GM10266 (cell line): ENCODE measurements around the gene AGMO.

ENCODE experiments used
- DNase-seq: peaks from one replicate; pipeline ENCODE4 v3.0.0; 2012; ENCODE audit errors: extremely low spot score
- TF ChIP-seq, protein P1 (sequence below): IDR thresholded peaks from 2 replicates; pipeline ENCODE4 v1.5.1; 2012; ENCODE audit warnings: mild to moderate bottlenecking, low read depth; ENCODE audit not compliant: control insufficient read depth, insufficient read depth; ENCODE audit errors: missing control alignments

AGMO gene

DNA sequence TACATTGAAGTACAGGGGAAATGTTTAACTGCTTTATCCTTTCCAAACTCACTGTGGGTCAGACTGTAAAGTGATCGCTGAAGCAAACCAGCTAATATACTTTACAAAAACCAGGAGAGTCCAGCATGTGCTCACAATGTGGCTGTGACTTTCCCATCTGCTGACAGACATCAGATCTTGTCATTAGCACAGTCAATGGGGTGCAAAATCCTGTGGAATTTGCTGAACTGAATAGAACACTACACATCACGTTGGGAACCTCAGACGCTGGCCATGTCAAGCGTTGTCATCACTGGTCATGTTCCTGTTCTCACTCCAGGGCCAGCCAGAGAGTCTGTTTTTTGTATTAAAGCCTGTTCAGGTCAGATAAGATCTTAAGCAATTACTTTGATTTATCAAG, 83.4 kb downstream of the AGMO start:
- no peak for DNase-seq
- TF ChIP-seq, protein P1, sequence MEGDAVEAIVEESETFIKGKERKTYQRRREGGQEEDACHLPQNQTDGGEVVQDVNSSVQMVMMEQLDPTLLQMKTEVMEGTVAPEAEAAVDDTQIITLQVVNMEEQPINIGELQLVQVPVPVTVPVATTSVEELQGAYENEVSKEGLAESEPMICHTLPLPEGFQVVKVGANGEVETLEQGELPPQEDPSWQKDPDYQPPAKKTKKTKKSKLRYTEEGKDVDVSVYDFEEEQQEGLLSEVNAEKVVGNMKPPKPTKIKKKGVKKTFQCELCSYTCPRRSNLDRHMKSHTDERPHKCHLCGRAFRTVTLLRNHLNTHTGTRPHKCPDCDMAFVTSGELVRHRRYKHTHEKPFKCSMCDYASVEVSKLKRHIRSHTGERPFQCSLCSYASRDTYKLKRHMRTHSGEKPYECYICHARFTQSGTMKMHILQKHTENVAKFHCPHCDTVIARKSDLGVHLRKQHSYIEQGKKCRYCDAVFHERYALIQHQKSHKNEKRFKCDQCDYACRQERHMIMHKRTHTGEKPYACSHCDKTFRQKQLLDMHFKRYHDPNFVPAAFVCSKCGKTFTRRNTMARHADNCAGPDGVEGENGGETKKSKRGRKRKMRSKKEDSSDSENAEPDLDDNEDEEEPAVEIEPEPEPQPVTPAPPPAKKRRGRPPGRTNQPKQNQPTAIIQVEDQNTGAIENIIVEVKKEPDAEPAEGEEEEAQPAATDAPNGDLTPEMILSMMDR, result no peak

DNA sequence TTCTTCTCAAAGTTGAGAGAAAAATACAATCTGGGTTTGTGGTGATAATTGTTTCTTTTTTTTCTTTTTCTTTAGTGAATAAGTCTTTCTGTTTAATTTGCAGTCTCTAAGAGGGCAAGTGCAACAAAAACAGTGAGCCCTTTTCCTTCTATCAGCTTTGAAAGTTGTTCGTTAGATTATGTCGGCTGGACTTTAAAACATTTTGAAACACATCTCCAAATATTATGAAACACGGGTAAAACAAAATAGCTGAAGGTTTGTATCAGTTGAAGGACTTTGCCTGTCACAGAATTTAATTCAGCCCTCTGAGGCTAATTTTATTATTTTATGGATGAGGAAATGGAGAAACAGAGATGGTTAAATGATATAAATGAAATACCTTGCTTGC, 85.3 kb downstream of the AGMO start:
- TF ChIP-seq, protein P1, result no peak
- DNase-seq, result no peak

DNA sequence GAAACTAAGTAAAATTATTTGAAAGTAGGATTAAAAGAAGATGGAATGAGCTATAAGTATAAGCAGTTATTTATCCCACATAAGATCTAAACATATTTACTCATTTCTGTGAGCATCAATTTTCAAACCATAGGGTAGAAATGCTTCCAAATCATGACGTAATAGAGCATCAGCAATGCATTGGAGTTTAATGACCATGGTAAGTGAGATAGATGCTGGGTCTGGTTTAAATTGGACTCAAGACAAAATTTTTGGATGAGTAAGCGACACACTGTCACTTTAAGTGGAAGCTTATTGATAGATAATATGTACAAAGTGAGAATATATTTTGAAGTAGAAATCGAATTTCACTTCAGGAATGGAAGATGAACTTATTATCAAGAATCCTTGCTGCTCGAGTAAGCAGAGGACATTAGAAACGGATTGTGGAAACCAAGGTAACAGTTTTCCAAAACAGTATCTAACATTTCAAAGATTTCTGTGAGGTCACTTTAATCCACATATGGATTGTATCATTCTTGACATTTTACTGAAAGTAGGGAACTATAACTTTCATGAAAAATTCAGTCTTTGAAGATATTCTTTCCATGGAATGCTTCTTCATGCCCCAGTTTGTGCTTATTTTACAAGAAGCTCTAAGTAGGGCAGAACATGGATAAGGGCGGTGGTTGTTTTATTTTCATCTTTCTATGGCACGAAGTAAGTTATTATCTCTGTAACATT, 85.8 kb downstream of the AGMO start:
- TF ChIP-seq, protein P1, result no peak
- no peak for DNase-seq

DNA sequence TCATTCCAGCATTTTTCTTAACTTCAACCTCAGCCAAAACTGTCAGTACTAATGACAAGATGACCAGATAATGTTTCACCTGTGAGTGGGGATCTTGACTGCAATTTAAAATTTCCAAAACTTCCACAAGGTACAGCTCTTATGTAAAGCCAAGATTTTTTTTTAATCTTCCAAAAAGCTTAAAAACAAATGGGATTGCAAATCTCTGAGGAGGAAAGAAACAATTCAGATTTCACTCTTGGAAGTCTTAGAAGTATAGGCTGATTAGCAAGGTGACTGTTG, 90.2 kb downstream of the AGMO start:
- no peak for DNase-seq
- TF ChIP-seq, protein P1, result no peak

DNA sequence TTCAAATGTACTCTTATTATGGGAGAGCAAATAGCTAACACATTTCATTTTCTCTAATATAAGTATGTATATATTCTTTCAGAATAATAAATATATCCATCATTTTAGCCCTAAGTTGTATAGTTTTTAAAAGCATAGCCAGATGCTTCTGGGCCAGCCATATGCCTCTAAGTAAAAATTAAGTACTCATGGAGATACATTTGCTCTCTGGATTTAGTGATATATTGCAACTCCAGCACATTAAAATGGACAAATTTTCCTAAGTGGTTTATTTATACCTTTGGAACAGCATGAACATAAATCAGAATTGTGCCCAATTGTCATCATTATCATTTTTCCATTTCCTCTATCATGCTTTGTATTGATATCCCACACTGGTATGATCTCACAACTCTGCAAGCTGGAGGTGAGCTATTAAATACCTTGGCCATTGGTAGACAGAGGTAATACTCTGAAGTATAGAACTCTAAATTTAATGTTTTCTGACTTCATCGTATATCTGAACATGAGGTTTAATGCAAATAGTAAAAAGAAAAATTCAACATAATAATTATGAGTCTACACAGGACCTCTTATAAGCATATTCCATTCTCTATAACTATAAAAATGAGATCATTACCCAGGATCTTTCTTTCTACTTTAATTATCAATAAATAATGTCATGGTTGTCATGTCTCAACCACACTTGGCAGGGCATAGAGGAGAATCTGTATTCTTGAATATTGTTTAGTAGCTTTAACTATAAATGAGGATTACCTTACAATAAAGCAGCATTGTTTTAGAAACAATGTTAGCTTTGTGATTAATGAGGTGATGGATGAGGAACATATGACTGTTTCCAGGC, 90.8 kb downstream of the AGMO start:
- no peak for DNase-seq
- TF ChIP-seq, protein P1, result no peak

DNA sequence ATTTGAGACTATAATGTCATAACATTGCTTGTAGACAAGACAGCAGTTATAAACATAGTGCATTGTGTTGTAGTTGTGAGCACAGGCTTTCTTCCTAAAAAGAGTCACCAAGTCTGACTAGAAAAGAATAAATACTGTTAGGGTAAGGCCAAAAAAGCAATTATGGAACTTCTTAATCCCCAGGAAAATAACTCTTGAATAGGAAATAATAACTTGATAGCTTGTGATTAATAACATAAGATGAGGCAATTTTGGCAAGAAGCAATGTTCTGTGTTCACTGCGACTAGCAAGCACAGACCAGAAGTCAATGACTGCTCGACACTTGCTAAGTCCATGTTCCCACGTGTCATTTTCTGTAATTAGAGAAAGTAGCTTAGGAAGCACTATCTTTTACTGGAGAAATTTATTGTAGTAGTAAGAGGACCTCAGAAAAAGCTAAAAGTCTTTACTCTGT, 97.1 kb downstream of the AGMO start:
- TF ChIP-seq, protein P1, result no peak
- no peak for DNase-seq

DNA sequence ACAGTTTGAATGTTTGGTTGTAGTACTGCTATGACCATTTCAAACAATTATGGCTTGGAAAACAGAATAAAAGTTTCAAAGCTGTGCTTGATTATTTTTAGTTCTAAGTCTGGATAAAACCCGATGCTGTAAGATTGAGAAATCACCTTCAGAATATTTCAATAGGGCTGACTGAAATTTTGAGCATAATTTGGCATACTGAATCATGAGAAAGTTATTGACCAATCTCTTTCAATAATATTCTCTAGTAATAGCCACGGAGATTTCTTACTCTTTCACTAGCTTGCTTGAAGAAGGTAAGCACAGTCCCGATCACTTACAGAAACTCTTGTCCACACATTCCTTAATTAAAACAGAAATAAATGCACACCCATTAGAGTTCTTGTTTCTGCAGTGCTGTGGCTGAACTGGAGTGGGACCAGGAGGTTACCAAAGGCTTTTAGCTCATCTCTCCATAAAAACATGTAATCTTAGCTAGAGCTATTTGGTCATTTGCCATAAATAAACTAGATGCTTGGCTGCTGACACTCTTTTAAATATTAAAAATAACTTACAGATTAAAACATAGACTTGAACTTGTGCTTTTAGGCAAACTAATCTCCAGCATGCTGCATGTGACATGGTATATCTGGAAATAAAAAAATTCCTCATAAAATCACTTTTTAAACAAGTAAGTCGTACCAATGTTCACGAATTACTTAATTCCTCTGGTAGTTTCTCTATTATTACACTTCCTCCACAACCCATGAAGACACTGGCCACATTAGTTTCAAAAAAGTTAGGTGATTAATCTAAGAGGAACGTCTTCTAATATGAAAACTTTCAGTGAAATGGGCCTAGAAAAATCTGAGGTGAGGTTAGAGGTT, 97.8 kb downstream of the AGMO start:
- TF ChIP-seq, protein P1, result no peak
- no peak for DNase-seq
